HG02870 (cell line): Measurements from ENCODE around the gene OR10AD1.

ENCODE experiments used
- ATAC-seq: cut with Tn5 transposase; IDR thresholded peaks from one replicate; pipeline ENCODE4 v1.9.1; 2021; ENCODE audit warnings: mild to moderate bottlenecking, moderate library complexity; ENCODE audit not compliant: unreplicated experiment

The OR10AD1 gene

GRCh38 chr12:48192861-48193260 lies 10.2 kb downstream of the OR10AD1 start:
- ATAC-seq = no peak

- no peak for ATAC-seq
These were observed 12.0 kb downstream of the OR10AD1 start for GRCh38 chr12:48191096-48191495.

GRCh38 chr12:48189331-48190125 lies 13.6 kb downstream of the OR10AD1 start:
- no peak for ATAC-seq

- ATAC-seq = no peak
These were observed 15.0 kb downstream of the OR10AD1 start for GRCh38 chr12:48187916-48188695.

GRCh38 chr12:48185181-48185919 lies 17.7 kb downstream of the OR10AD1 start:
- ATAC-seq = no peak

GRCh38 chr12:48184549-48184922 lies 18.6 kb downstream of the OR10AD1 start:
- no peak for ATAC-seq

GRCh38 chr12:48183876-48184548 lies 19.1 kb downstream of the OR10AD1 start:
- no peak for ATAC-seq

- peak; percentile 63 for ATAC-seq
These were observed 19.8 kb downstream of the OR10AD1 start, which contains the start of gene CCDC184 for GRCh38 chr12:48183091-48183875. Gene CCDC184, plus strand, starts transcription at chr12:48183644. Its CDS starts 479 bp downstream, at chr12:48184123.

- no peak for ATAC-seq
These were observed 20.5 kb downstream of the OR10AD1 start for GRCh38 chr12:48182631-48183030.

- no peak for ATAC-seq
These were observed 22.1 kb downstream of the OR10AD1 start for GRCh38 chr12:48180857-48181495.

- no peak for ATAC-seq
These were observed 22.7 kb downstream of the OR10AD1 start for GRCh38 chr12:48180424-48180823.

GRCh38 chr12:48179466-48179865 lies 23.6 kb downstream of the OR10AD1 start:
- ATAC-seq = no peak

- no peak for ATAC-seq
These were observed 25.1 kb downstream of the OR10AD1 start for GRCh38 chr12:48177982-48178381.

- no peak for ATAC-seq
These were observed 26.7 kb downstream of the OR10AD1 start for GRCh38 chr12:48176417-48176751.

GRCh38 chr12:48175613-48176416 lies 27.3 kb downstream of the OR10AD1 start:
- ATAC-seq = no peak

- ATAC-seq = no peak
These were observed 34.1 kb downstream of the OR10AD1 start for GRCh38 chr12:48169011-48169410.

GRCh38 chr12:48165089-48165981 lies 37.8 kb downstream of the OR10AD1 start:
- ATAC-seq = no peak

- no peak for ATAC-seq
These were observed 38.6 kb downstream of the OR10AD1 start for GRCh38 chr12:48164451-48164850.
